Activated T-helper 9 cell treated with anti-CD3 and anti-CD28 coated beads, Interleukin-2, amount 50 U/mL, for 16 hours (primary cell): ENCODE data around the gene FPGS.
"Not testable (repeated sequence)": the region's sequence is repeated elsewhere in the genome, so short reads cannot be mapped to it uniquely, and the experiment has no call there.

Experiments used
- DNase-seq: peaks from one replicate; pipeline ENCODE4 v3.0.0-alpha.2; 2020; ENCODE audit warnings: low read depth

FPGS gene

GRCh38 chr9:127770905-127771569, 31.6 kb upstream of the FPGS start:
- DNase-seq = peak; percentile 95

- DNase-seq = no peak
Measured at GRCh38 chr9:127771570-127772189, 31.0 kb upstream of the FPGS start.

- DNase-seq = no peak
Measured at GRCh38 chr9:127772603-127773002, 30.1 kb upstream of the FPGS start.

GRCh38 chr9:127773272-127773671, 29.4 kb upstream of the FPGS start:
- no peak for DNase-seq

- no peak for DNase-seq
Measured at GRCh38 chr9:127773981-127774380, 28.7 kb upstream of the FPGS start.

GRCh38 chr9:127776195-127776923, 26.3 kb upstream of the FPGS start:
- DNase-seq = peak; percentile 63

- DNase-seq = no peak
Measured at GRCh38 chr9:127776924-127777289, 25.8 kb upstream of the FPGS start.

- DNase-seq = no peak
Measured at GRCh38 chr9:127777368-127777980, 25.2 kb upstream of the FPGS start.

GRCh38 chr9:127778280-127779135, 24.2 kb upstream of the FPGS start, which contains the start of gene SH2D3C:
SH2D3C (minus strand) TSS chr9:127778666; CDS start chr9:127778627, 39 bp downstream.
- DNase-seq = no peak

GRCh38 chr9:127779136-127779981, 23.3 kb upstream of the FPGS start:
- peak; percentile 56 for DNase-seq

- no peak for DNase-seq
Measured at GRCh38 chr9:127780126-127780885, 22.4 kb upstream of the FPGS start.

- not testable (repeated sequence) for DNase-seq
Measured at GRCh38 chr9:127780909-127781308, 21.8 kb upstream of the FPGS start.

- DNase-seq = no peak
Measured at GRCh38 chr9:127781806-127782205, 20.9 kb upstream of the FPGS start.

- DNase-seq = peak; percentile 49
Measured at GRCh38 chr9:127783111-127784008, 19.3 kb upstream of the FPGS start.

- peak; percentile 86 for DNase-seq
Measured at GRCh38 chr9:127785023-127785932, 17.4 kb upstream of the FPGS start.

- peak; percentile 89 for DNase-seq
Measured at GRCh38 chr9:127785933-127786772, 16.5 kb upstream of the FPGS start, which contains the start of gene CDK9. CDK9 (plus strand) TSS chr9:127786034; CDS start chr9:127786149, 115 bp downstream.

GRCh38 chr9:127786773-127787104, 15.9 kb upstream of the FPGS start:
- no peak for DNase-seq
